ENCODE measurements around the gene CHST15.

Gene CHST15

DNA sequence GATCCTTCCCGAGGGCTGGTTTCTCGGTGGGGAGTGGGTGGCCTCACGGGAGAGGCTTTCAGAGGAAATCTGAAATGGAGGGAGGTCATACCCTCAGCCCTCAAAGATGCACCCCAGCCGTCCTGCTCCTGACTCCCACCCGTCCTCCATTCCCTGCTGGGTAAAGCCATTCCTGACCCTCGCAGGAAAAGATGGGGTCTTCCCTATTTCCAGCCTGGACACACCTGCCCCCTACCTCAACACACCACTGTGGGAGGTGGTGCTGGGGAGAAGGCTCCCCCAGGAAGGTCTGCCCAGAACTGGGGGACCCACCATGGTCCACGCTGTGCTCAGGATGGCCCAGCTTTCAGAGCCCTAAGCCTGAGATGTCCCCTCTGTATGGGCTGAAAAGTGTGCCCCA is 86.9 kb downstream of the CHST15 start:
- no peaks in the 10 kb centered on the region; the same call in 1 of the 2 replicates for H4K20me1 ChIP-seq (ENCODE audit: insufficient read depth)
- no peak overlapping the region for H3K4me3 ChIP-seq (IDR thresholded peaks at IDR 0.05; ENCODE audit: insufficient read depth, low read depth, low read length)
- H3K36me3 ChIP-seq (ENCODE audit: insufficient read depth): peaks cover 15% of the 10 kb centered on the region; the same call in 1 of the 2 replicates
- H3K79me2 ChIP-seq (ENCODE audit: insufficient read depth, low read depth): peaks cover 15% of the 10 kb centered on the region; the same call in 1 of the 2 replicates
- peaks cover 58% of the 10 kb centered on the region for H3K4me1 ChIP-seq (ENCODE audit: low read depth, poor library complexity, severe bottlenecking)
- TF ChIP-seq, protein P1, sequence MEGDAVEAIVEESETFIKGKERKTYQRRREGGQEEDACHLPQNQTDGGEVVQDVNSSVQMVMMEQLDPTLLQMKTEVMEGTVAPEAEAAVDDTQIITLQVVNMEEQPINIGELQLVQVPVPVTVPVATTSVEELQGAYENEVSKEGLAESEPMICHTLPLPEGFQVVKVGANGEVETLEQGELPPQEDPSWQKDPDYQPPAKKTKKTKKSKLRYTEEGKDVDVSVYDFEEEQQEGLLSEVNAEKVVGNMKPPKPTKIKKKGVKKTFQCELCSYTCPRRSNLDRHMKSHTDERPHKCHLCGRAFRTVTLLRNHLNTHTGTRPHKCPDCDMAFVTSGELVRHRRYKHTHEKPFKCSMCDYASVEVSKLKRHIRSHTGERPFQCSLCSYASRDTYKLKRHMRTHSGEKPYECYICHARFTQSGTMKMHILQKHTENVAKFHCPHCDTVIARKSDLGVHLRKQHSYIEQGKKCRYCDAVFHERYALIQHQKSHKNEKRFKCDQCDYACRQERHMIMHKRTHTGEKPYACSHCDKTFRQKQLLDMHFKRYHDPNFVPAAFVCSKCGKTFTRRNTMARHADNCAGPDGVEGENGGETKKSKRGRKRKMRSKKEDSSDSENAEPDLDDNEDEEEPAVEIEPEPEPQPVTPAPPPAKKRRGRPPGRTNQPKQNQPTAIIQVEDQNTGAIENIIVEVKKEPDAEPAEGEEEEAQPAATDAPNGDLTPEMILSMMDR (conservative IDR thresholded peaks at IDR 0.05; ENCODE audit: low read depth, low read length): no peak
- no peak overlapping the region for H3K9ac ChIP-seq
- no peak overlapping the region for H2AFZ ChIP-seq (ENCODE audit: low read depth)
- H3K4me2 ChIP-seq: no peak overlapping the region
- no peak overlapping the region for H3K27ac ChIP-seq
- no peaks in the 10 kb centered on the region for H3K27me3 ChIP-seq (ENCODE audit: insufficient read depth, low read depth)

- TF ChIP-seq, protein P1 (conservative IDR thresholded peaks at IDR 0.05; ENCODE audit: low read depth, low read length): no peak
- Histone ChIP-seq H2AFZ (ENCODE audit: low read depth) (no peak overlapping the region), H4K20me1 (ENCODE audit: insufficient read depth) (no peaks in the 10 kb centered on the region; the same call in 1 of the 2 replicates), H3K4me1 (ENCODE audit: low read depth, poor library complexity, severe bottlenecking) (peaks cover 63% of the 10 kb centered on the region), H3K4me2 (no peak overlapping the region), H3K79me2 (ENCODE audit: insufficient read depth, low read depth) (peaks cover 15% of the 10 kb centered on the region; the same call in 1 of the 2 replicates), H3K9ac (no peak overlapping the region), H3K27ac (no peak overlapping the region), H3K27me3 (ENCODE audit: insufficient read depth, low read depth) (no peaks in the 10 kb centered on the region), H3K4me3 (IDR thresholded peaks at IDR 0.05; ENCODE audit: insufficient read depth, low read depth, low read length) (no peak overlapping the region), H3K36me3 (ENCODE audit: insufficient read depth) (peaks cover 15% of the 10 kb centered on the region; the same call in 1 of the 2 replicates)
Measured at GRCh38 chr10:124005991-124006392, 87.4 kb downstream of the CHST15 start.

DNA sequence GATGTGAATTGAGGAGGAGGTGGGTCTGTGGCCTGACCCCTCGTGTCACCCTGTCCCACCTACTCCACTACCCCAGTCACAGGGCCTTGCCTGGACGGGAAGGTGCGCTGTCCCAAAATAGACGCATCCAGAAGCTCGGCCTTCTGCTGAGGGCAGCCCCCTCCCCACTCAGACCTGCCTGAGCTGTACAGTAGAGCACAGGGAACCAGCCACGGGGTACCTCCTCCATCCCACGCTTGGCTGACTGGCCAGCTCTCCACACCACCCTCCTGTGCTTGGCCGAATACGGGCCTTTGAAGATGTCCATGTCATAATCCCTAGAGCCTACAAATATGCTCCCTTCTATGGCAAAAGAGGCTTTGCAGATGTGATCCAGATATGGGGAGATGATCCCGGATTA is 88.3 kb downstream of the CHST15 start:
- H3K9ac ChIP-seq: no peak overlapping the region
- no peak overlapping the region for H3K4me2 ChIP-seq
- H2AFZ ChIP-seq (ENCODE audit: low read depth): no peak overlapping the region
- TF ChIP-seq, protein P1 (conservative IDR thresholded peaks at IDR 0.05; ENCODE audit: low read depth, low read length): no peak
- H3K4me3 ChIP-seq (IDR thresholded peaks at IDR 0.05; ENCODE audit: insufficient read depth, low read depth, low read length): no peak overlapping the region
- H3K79me2 ChIP-seq (ENCODE audit: insufficient read depth, low read depth): peaks cover 11% of the 10 kb centered on the region; the same call in 1 of the 2 replicates
- peaks cover 72% of the 10 kb centered on the region for H3K4me1 ChIP-seq (ENCODE audit: low read depth, poor library complexity, severe bottlenecking)
- H3K27me3 ChIP-seq (ENCODE audit: insufficient read depth, low read depth): no peaks in the 10 kb centered on the region
- H3K27ac ChIP-seq: no peak overlapping the region; the same call in 1 of the 2 replicates
- no peaks in the 10 kb centered on the region; the same call in 1 of the 2 replicates for H4K20me1 ChIP-seq (ENCODE audit: insufficient read depth)
- H3K36me3 ChIP-seq (ENCODE audit: insufficient read depth): peaks cover 15% of the 10 kb centered on the region; the same call in 1 of the 2 replicates

GRCh38 chr10:124004663-124005004 is 88.8 kb downstream of the CHST15 start:
- no peaks in the 10 kb centered on the region for H3K27me3 ChIP-seq (ENCODE audit: insufficient read depth, low read depth)
- TF ChIP-seq, protein P1 (conservative IDR thresholded peaks at IDR 0.05; ENCODE audit: low read depth, low read length): no peak
- no peak overlapping the region for H3K4me2 ChIP-seq
- peaks cover 76% of the 10 kb centered on the region for H3K4me1 ChIP-seq (ENCODE audit: low read depth, poor library complexity, severe bottlenecking)
- H3K9ac ChIP-seq: no peak overlapping the region
- no peaks in the 10 kb centered on the region; the same call in 1 of the 2 replicates for H4K20me1 ChIP-seq (ENCODE audit: insufficient read depth)
- peaks cover 11% of the 10 kb centered on the region; the same call in 1 of the 2 replicates for H3K79me2 ChIP-seq (ENCODE audit: insufficient read depth, low read depth)
- H3K36me3 ChIP-seq (ENCODE audit: insufficient read depth): peaks cover 13% of the 10 kb centered on the region; the same call in 1 of the 2 replicates
- no peak overlapping the region for H3K4me3 ChIP-seq (IDR thresholded peaks at IDR 0.05; ENCODE audit: insufficient read depth, low read depth, low read length)
- H3K27ac ChIP-seq: peak overlapping the region; percentile 18; the same call in 1 of the 2 replicates
- H2AFZ ChIP-seq (ENCODE audit: low read depth): no peak overlapping the region
